Memory B cell (primary cell): ENCODE measurements around the gene PITPNM3.

Source experiments
- ATAC-seq: fragments of 150-1000 bp; cut with Tn5 transposase; 2 replicates; pipeline ENCODE4 v1.10.0; 2021; ENCODE audit warnings: low read depth, mild to moderate bottlenecking, moderate library complexity
- DNase-seq, 2 donors: peaks; one replicate each; pipeline ENCODE4 v3.0.0; 2022; ENCODE audit warnings: low spot score in 2 of 2
- H3K27ac Mint-ChIP-seq: one replicate; pipeline ENCODE4 v1.8.0; 2022; ENCODE audit warnings: mild to moderate bottlenecking, moderate library complexity, mixed read lengths
- H3K27me3 Mint-ChIP-seq: one replicate; pipeline ENCODE4 v1.8.0; 2022; ENCODE audit warnings: mixed read lengths
- H3K36me3 Mint-ChIP-seq: one replicate; pipeline ENCODE4 v1.8.0; 2022; ENCODE audit warnings: mild to moderate bottlenecking, mixed read lengths
- H3K4me1 Mint-ChIP-seq: one replicate; pipeline ENCODE4 v1.8.0; 2022; ENCODE audit warnings: mixed read lengths
- H3K4me3 Mint-ChIP-seq: one replicate; pipeline ENCODE4 v1.8.0; 2022; ENCODE audit warnings: mild to moderate bottlenecking, moderate library complexity, mixed read lengths
- H3K9me3 Mint-ChIP-seq: one replicate; pipeline ENCODE4 v1.8.0; 2022; ENCODE audit warnings: mixed read lengths

Gene PITPNM3

GRCh38 chr17:6429266-6429665, 127.1 kb downstream of the PITPNM3 start:
- H3K27me3 Mint-ChIP-seq, result peaks cover 4% of the 10 kb centered on the region
- no peak overlapping the region for H3K4me3 Mint-ChIP-seq
- no peak for DNase-seq
- H3K27ac Mint-ChIP-seq, result no peak overlapping the region
- peaks cover 2% of the 10 kb centered on the region for H3K9me3 Mint-ChIP-seq
- peaks cover 3% of the 10 kb centered on the region for H3K4me1 Mint-ChIP-seq
- ATAC-seq, result no peak
- peaks cover 2% of the 10 kb centered on the region for H3K36me3 Mint-ChIP-seq

GRCh38 chr17:6428207-6428965, 128.0 kb downstream of the PITPNM3 start:
- no peak for ATAC-seq
- H3K9me3 Mint-ChIP-seq, result peaks cover 2% of the 10 kb centered on the region
- no peak for DNase-seq
- H3K4me3 Mint-ChIP-seq, result no peak overlapping the region
- no peak overlapping the region for H3K27ac Mint-ChIP-seq
- H3K4me1 Mint-ChIP-seq, result peaks cover 3% of the 10 kb centered on the region
- peaks cover 6% of the 10 kb centered on the region for H3K27me3 Mint-ChIP-seq
- peaks cover 2% of the 10 kb centered on the region for H3K36me3 Mint-ChIP-seq

GRCh38 chr17:6427279-6427781, 129.0 kb downstream of the PITPNM3 start:
- DNase-seq (no peak), ATAC-seq (peak; percentile 86)
- peaks cover 8% of the 10 kb centered on the region for H3K27me3 Mint-ChIP-seq
- no peak overlapping the region for H3K4me3 Mint-ChIP-seq
- peaks cover 3% of the 10 kb centered on the region for H3K4me1 Mint-ChIP-seq
- peaks cover 2% of the 10 kb centered on the region for H3K9me3 Mint-ChIP-seq
- no peak overlapping the region for H3K27ac Mint-ChIP-seq
- H3K36me3 Mint-ChIP-seq, result peaks cover 2% of the 10 kb centered on the region

DNA sequence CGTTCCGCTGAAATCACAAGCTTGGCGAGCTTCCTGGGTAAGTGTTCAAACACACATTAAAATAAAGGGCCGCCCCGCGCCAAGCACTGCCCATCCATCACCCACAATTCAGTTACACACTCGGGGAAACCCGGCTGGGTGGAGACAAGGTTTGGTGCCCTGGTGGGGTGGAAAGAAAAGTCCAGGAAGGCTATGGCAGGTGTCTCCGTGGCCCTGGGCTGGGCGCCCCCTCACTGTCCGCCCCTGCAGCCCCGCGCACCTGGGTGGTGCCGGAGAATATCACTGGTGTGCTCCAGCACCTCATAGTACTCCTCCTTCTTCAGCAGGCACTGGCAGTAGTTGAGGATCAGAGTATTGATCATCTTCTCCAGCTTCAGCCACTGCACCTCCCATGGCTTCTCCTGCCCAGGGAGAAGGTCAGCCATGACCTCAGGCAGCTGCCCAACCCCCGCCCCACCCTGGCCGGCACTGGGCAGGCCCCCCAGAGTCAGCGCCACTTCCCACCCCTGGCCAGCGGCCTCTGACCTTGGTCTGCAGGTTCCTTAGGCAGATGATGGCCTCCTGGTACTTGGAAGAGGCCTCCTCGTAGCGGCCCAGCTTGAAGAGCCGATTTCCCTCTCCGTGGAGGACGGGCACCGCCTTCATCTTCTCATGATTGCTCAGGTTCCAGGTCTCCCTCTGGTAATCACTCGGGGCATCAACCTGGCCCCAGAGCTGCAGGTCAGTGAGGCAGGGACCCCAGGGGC, 129.8 kb downstream of the PITPNM3 start:
- Mint-ChIP-seq H3K36me3 (peaks cover 2% of the 10 kb centered on the region), H3K27me3 (peaks cover 10% of the 10 kb centered on the region), H3K4me3 (no peak overlapping the region), H3K9me3 (peaks cover 2% of the 10 kb centered on the region), H3K4me1 (peaks cover 5% of the 10 kb centered on the region), H3K27ac (no peak overlapping the region)
- ATAC-seq, result no peak
- DNase-seq, result no peak

DNA sequence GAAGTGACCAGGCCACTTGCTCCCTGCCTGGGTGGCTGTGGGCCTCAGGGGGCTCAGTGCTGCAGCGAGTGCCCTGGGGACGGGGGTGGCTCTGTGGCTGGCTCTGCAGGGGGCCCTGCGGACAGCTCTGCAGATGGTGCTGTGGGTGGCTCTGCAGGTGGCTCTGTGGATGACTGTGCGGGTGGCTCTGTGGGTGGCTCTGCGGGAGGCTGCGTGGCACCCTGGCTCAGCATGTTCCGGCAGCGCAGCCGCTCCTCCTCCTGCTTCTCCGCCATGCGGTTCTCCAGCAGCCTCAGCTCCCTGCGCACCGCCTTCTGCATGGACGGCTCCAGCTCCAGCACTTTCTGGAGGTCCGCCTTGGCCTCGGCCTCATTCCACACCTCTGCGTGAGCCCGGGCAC, 130.9 kb downstream of the PITPNM3 start:
- no peak overlapping the region for H3K27ac Mint-ChIP-seq
- DNase-seq (no peak), ATAC-seq (no peak)
- peaks cover 5% of the 10 kb centered on the region for H3K4me1 Mint-ChIP-seq
- H3K9me3 Mint-ChIP-seq, result peaks cover 2% of the 10 kb centered on the region
- no peak overlapping the region for H3K4me3 Mint-ChIP-seq
- peaks cover 2% of the 10 kb centered on the region for H3K36me3 Mint-ChIP-seq
- H3K27me3 Mint-ChIP-seq, result peaks cover 10% of the 10 kb centered on the region

DNA sequence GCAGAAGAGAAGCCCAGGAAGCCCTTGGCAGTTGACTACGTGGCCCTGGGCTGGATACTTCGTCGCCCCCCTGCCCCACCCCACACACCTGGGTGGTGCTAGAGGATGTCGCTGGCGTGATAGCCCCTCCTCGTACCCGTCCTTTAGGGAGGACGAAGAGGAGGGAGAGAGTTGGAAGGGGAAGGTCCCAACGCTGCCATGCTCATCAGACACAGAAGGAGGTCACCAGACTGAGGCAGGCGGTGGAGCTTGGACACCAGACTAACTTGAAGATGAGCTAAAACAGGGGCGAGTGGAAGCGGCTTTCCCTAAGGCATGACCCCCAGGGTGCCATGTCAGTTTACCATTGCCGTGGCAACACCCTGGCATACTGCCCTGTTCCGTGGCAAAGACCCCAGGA, 132.4 kb downstream of the PITPNM3 start:
- no peaks in the 10 kb centered on the region for H3K9me3 Mint-ChIP-seq
- peaks cover 8% of the 10 kb centered on the region for H3K4me1 Mint-ChIP-seq
- H3K27ac Mint-ChIP-seq, result no peak overlapping the region
- H3K4me3 Mint-ChIP-seq, result no peak overlapping the region
- no peaks in the 10 kb centered on the region for H3K36me3 Mint-ChIP-seq
- peaks cover 8% of the 10 kb centered on the region for H3K27me3 Mint-ChIP-seq
- DNase-seq (no peak), ATAC-seq (no peak)

DNA sequence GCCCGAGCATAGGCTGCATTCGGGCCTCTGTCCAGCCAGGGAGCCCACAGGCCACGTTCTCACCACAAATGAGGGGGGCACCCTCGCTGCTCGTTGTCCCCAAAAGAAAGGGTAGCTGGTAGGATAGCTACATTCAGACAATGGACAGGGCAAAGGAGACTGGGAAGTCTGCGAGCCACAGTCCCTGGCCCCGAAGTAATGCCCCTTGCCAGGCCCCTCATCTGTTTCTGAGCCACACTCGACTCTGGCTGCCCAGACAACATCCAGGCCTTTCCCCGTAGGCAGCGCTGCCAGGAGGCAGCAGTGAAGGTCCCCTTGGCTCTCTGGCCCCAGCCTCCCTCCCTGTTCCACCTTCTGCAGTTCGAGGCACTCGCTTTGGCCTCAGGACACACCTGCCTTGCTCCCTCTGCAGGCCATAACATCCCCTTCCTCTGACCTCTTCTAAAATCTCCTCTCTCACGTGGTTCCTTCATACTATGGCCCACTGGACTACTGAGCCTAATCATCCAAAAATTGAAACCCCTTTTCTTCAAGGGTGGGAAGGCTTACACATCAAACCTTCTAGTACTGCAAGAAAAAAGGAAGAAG, 133.6 kb downstream of the PITPNM3 start:
- H3K36me3 Mint-ChIP-seq, result no peaks in the 10 kb centered on the region
- H3K27me3 Mint-ChIP-seq, result peaks cover 12% of the 10 kb centered on the region
- DNase-seq (no peak), ATAC-seq (no peak)
- no peak overlapping the region for H3K4me3 Mint-ChIP-seq
- H3K27ac Mint-ChIP-seq, result no peak overlapping the region
- H3K9me3 Mint-ChIP-seq, result no peaks in the 10 kb centered on the region
- peaks cover 8% of the 10 kb centered on the region for H3K4me1 Mint-ChIP-seq

DNA sequence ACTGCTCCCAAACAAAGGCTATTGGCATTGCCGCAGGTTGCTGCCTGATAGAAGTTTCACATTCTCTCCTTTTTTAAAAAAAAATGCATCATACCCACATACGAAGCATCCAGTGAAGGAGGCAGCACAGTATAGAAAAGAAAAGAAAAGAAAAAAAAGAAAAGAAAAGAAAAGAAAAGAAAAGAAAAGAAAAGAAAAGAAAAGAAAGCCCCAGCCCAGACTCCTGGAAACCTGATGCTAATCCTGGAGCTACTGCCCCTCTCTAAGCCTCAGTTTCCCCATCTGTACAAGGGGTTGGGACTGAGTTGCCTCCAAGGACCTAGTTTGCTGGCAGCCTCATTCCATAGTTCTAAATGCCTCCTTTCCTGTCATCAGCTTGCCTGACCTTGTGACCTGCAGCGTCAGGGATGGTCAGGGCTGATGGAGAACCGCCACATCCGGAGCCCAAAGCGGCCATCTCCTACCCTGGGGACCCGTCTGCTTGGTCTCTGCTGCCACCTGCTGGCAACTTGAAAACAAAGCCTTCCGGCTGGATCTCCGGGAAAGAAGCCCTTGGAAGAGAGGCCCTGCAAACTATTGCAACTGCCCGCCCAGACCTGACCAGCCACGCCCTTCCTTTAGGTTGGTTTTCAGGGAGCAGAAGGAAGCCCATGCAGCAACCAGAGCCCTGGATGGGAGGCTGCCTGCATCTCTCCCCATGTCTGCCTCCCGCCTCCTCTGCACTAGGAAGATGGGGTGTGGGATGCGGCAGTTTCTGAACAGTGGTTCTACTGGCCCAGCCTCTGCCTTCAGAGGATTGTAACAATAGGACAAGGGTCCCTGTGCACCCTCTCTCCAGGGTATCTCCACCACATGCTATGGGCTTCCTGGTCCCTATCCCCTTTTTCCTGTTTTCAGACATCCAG, 134.4 kb downstream of the PITPNM3 start:
- Mint-ChIP-seq H3K9me3 (no peaks in the 10 kb centered on the region), H3K27ac (no peak overlapping the region), H3K36me3 (no peaks in the 10 kb centered on the region), H3K4me1 (peaks cover 6% of the 10 kb centered on the region), H3K4me3 (no peak overlapping the region), H3K27me3 (peaks cover 12% of the 10 kb centered on the region)
- ATAC-seq (peak; percentile 58), DNase-seq (peak; percentile 56 to 59)

GRCh38 chr17:6420173-6420641, 136.1 kb downstream of the PITPNM3 start:
- no peak for ATAC-seq
- no peaks in the 10 kb centered on the region for H3K9me3 Mint-ChIP-seq
- no peak overlapping the region for H3K27ac Mint-ChIP-seq
- H3K36me3 Mint-ChIP-seq, result no peaks in the 10 kb centered on the region
- H3K27me3 Mint-ChIP-seq, result peaks cover 14% of the 10 kb centered on the region
- H3K4me3 Mint-ChIP-seq, result no peak overlapping the region
- DNase-seq, result no peak
- peaks cover 6% of the 10 kb centered on the region for H3K4me1 Mint-ChIP-seq

- no peak for ATAC-seq
- DNase-seq, result no peak
- Mint-ChIP-seq H3K9me3 (no peaks in the 10 kb centered on the region), H3K4me1 (peaks cover 3% of the 10 kb centered on the region), H3K27ac (no peak overlapping the region), H3K36me3 (no peaks in the 10 kb centered on the region), H3K4me3 (no peak overlapping the region), H3K27me3 (peaks cover 13% of the 10 kb centered on the region)
Observed at GRCh38 chr17:6415616-6416015, 140.7 kb downstream of the PITPNM3 start.

- no peak for ATAC-seq
- H3K9me3 Mint-ChIP-seq, result no peaks in the 10 kb centered on the region
- peaks cover 11% of the 10 kb centered on the region for H3K27me3 Mint-ChIP-seq
- no peak overlapping the region for H3K4me3 Mint-ChIP-seq
- no peak overlapping the region for H3K27ac Mint-ChIP-seq
- DNase-seq, result no peak
- H3K36me3 Mint-ChIP-seq, result no peaks in the 10 kb centered on the region
- H3K4me1 Mint-ChIP-seq, result no peaks in the 10 kb centered on the region
Observed at GRCh38 chr17:6413065-6413464, 143.3 kb downstream of the PITPNM3 start.

- no peaks in the 10 kb centered on the region for H3K9me3 Mint-ChIP-seq
- no peak overlapping the region for H3K4me3 Mint-ChIP-seq
- H3K36me3 Mint-ChIP-seq, result no peaks in the 10 kb centered on the region
- H3K4me1 Mint-ChIP-seq, result no peaks in the 10 kb centered on the region
- H3K27ac Mint-ChIP-seq, result no peak overlapping the region
- DNase-seq, result no peak
- H3K27me3 Mint-ChIP-seq, result peaks cover 16% of the 10 kb centered on the region
- ATAC-seq, result no peak
Observed at GRCh38 chr17:6408735-6409134, 147.6 kb downstream of the PITPNM3 start.

DNA sequence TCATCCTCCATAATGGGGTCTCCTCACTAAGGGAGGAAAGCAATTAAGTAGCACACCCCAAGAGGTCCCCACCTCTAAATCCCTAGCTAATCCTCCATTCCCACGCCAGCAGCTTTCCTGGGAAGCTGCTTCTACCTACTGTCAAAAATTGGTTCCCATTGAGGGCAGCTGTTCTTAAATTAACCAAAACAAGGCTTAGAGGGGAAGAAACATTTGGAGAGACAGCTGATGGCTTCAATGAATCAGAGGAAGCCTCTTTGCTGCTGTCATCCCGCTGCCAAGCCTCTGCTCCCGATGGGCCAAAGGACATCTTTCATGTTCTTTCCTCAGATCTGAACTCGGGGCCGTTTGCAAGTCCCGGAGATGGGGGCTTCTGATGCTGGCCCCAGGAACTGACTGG, 148.1 kb downstream of the PITPNM3 start:
- ATAC-seq (no peak), DNase-seq (no peak)
- Mint-ChIP-seq H3K9me3 (no peaks in the 10 kb centered on the region), H3K27me3 (peaks cover 18% of the 10 kb centered on the region), H3K4me3 (no peak overlapping the region), H3K36me3 (no peaks in the 10 kb centered on the region), H3K4me1 (no peaks in the 10 kb centered on the region), H3K27ac (no peak overlapping the region)
